HepG2 (cell line): Measurements from ENCODE around the gene KRTCAP3. TPM values are rescaled to one million over a fixed set of nuclear protein-coding genes. Genes with fewer than 3 reads are reported as not detected.

Source experiments
- ETS1 ChIP-seq: sonication (generic); formaldehyde crosslinking; IDR thresholded peaks from 2 replicates; pipeline ENCODE4 v1.4.0; 2020; ENCODE audit warnings: missing genetic modification reagents
- MEF2D ChIP-seq: sonication (generic); formaldehyde crosslinking; IDR thresholded peaks from 2 replicates; pipeline ENCODE4 v1.5.1; 2020; ENCODE audit warnings: mild to moderate bottlenecking, missing genetic modification reagents
- RCOR2 ChIP-seq: IDR thresholded peaks from 2 replicates; pipeline ENCODE4 v1.6.1; 2016; ENCODE audit warnings: missing biosample characterization, missing genetic modification reagents
- RERE ChIP-seq: IDR thresholded peaks from 2 replicates; pipeline ENCODE4 v1.6.1; 2016; ENCODE audit warnings: low read depth, missing genetic modification reagents, missing compliant biosample characterization
- SSRP1 ChIP-seq: IDR thresholded peaks from 2 replicates; pipeline ENCODE4 v1.6.1; 2016; ENCODE audit warnings: control low read depth
- ZNF207 ChIP-seq: fragments of 450-650 bp; IDR thresholded peaks from 2 replicates; pipeline ENCODE4 v1.6.1; 2016; ENCODE audit warnings: antibody characterized with exemption, borderline replicate concordance
- ZNF275 ChIP-seq: sonication (generic); formaldehyde crosslinking; IDR thresholded peaks from 2 replicates; pipeline ENCODE4 v1.8.0; 2022; ENCODE audit warnings: missing genetic modification reagents, mild to moderate bottlenecking, inconsistent platforms, borderline replicate concordance
- ZNF292 ChIP-seq: sonication (generic); formaldehyde crosslinking; IDR thresholded peaks from 2 replicates; pipeline ENCODE4 v1.8.1; 2022; ENCODE audit warnings: mild to moderate bottlenecking, low read depth, missing genetic modification reagents, borderline replicate concordance
- ZNF318 ChIP-seq: sonication (generic); formaldehyde crosslinking; IDR thresholded peaks from 2 replicates; pipeline ENCODE4 v1.4.0; 2020; ENCODE audit warnings: mild to moderate bottlenecking, missing genetic modification reagents
- ZNF468 ChIP-seq: sonication (generic); formaldehyde crosslinking; IDR thresholded peaks from 2 replicates; pipeline ENCODE4 v1.8.0; 2022; ENCODE audit warnings: mild to moderate bottlenecking, moderate library complexity, missing genetic modification reagents
- polyA plus RNA-seq, 8 experiments: library from polyadenylated mRNA; depleted of rRNA in 3 of 8; stranded (reverse) in 7 of 8; unstranded in 1 of 8; fragments of >200 nt; fragmentation: Illumina TruSeq in 4 of 8; extraction: Trizol in 4 of 8; gene quantifications; 2 replicates each; pipeline versions ENCODE4 v1.2.1 to v1.2.3, GENCODE V29; 2011 to 2016; ENCODE audit warnings: low read depth in 4 of 8, missing spikeins in 1 of 8, mixed read lengths in 1 of 8; ENCODE audit not compliant: insufficient read depth in 1 of 8
- total RNA-seq, 5 experiments: library from RNA; depleted of rRNA; stranded (reverse); fragments of >200 nt; fragmentation: Illumina TruSeq; extraction: Trizol; gene quantifications; 2 replicates each; pipeline ENCODE4 v1.2.3, GENCODE V29; 2016; ENCODE audit warnings: low read depth in 1 of 5

KRTCAP3 gene
- total and polyA plus RNA-seq, 2 of the 13 experiments (the other 11 are each of a cell fraction or from before 2014, with no cell fraction given) = 2.1 to 4.5 TPM

GRCh38 chr2:27428978-27429541 is 13.1 kb upstream of the KRTCAP3 start (continued):
- TF ChIP-seq RERE (CRISPR knock-in tag) (no peak), ZNF207 (no peak), SSRP1 (CRISPR knock-in tag) (no peak), ZNF468 (0 out of 2 replicates have a peak, but pooled peaks have one; percentile 3), RCOR2 (CRISPR knock-in tag) (no peak), MEF2D (CRISPR knock-in tag) (no peak), ZNF292 (CRISPR knock-in tag) (no peak), ZNF318 (CRISPR knock-in tag) (peak; percentile 69; the same call in 1 of the 2 replicates), ETS1 (CRISPR knock-in tag) (no peak; the same call in 1 of the 2 replicates), ZNF275 (no peak)
